ENCODE data around the gene PRCP.
"Not testable (repeated sequence)": the region's sequence is repeated elsewhere in the genome, so short reads cannot be mapped to it uniquely, and the experiment has no call there.

PRCP gene

DNA sequence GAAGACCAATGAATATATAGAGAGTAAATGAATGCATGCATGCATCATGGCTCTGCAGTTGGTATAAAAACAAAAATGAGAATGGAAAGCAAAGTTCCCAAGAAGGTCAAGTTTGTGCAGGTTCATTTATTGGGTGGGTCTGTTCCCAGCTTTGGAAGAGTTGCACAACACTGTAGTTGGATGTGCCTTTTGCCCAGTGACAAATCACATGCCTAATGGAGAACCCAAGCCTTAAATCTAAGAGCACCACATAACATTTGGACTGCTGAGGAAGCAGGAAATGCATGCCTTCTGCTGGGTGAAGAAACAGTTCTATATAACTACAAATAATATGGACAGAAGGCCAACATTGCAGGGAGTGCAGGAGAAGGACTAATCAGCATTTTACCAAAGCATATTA, 30.6 kb downstream of the PRCP start:
- DNase-seq (ENCODE audit: low read depth): no peak

DNA sequence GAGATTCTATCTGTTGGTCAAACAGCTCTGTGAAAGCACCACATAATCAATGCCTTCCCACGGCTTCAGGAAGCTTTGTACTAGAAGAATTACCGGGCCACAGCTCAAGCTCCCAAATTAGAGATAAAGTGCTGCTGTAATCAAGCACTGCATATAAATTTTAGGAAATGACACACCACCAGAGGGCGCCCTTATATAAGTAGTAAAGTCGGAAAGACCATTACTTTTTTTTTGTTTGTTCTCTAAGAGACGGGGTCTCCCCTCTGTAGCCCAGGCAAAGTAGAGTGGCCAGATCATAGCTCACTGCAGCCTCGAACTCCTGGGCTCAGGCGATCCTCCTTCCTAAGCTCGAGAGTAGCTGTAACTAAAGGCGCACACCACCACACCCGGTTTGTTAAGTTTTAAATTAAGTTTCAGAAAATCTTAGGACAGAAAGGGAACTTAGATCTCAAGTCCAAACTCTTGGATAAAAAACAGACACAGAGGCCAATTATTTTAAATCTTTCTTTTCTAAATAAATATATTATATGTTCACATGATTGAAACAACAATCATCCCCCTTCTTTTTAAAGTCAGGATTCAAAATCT, 32.6 kb downstream of the PRCP start:
- peak; percentile 72 for DNase-seq (ENCODE audit: low read depth)

DNA sequence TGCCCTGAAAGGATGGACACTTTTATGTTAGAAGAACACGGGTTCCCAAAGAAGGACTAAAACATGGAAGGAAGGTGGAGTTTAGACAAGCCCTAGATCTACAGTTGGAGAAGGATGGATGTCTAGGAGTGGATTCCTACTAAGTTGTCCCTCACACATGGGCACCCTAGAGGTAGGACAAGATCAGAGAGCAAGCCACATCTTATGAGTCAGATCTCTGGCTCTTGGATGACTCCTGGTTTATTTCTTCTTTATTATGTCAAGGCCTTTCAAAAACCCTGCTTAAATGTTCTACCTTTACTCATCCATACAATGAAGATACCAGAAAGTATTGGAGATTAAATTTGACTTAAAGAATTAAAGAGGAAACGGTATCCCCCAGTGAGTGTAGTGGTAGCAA, 34.4 kb downstream of the PRCP start:
- no peak for DNase-seq (ENCODE audit: low read depth)

DNA sequence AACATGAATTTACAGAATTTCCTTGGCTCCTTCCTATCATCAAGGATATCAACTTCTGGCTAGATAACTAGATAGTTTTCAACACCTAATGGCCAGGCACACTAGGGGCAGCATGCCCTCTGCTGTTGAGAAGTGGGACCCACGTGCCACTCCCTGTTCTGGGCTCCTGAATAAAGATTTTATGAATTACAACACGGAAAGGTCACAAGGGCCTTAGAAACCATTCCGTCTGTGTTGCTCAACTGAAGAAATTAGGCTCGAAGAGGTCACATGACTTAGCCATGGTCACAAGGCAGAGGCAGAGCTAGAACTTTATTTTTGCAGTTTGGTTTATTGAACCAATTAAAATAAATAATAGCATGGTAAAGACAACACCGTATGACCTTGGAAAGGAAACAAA, 36.0 kb downstream of the PRCP start:
- no peak for DNase-seq (ENCODE audit: low read depth)

DNA sequence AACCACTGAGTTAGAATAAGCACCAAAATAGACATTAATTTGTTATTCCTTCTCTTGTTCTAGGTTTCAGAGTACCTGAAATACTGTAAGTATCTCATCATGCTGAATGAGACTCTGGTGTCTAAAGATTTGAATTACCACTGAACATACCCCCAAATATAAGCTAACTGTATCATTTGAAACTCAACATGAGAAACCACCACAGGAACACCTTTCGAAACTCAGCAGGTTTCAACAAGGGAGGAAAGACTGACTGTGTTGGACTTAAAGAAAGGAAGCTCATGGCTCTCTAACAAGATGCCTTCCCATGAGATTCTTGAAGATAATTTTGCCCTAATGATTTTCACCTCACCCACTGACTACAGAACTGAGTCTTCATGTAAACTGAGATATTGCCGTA, 37.0 kb downstream of the PRCP start:
- no peak for DNase-seq (ENCODE audit: low read depth)

DNA sequence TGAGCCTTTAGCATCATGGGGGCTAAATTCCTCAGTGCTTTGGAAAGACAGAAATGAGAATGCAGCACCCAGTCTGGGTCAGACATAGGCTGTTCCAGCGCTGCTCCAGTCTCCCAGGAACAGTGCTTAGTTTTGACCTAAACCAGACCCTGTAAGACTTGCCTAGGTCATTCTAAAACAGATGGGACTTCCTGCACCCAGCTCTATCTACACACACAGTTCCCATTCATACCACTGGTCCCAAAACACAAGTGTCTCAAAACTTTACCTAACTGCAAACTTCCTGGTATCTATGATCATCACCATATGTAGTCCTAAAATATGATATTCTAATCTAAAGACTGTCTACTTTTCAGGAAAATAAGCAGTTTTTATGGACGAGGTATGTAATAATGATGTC, 37.9 kb downstream of the PRCP start:
- no peak for DNase-seq (ENCODE audit: low read depth)

DNA sequence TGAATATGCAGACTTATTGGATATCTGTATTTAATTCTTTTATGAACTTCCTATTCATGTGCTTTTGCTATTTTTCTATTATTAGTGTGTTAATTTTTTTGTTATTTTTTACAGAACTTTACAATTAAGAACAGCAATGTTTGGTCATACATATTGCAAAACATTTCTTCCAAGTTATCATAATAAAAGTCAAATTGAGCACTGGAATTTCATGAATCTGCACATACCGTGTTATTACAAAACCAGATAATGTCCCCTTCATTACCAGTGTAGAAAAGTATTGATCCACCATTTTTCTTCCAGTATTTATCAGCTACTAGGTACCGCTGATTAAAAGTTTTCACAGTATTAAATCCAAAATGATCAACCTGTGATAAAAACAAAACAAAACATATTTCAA, 40.5 kb downstream of the PRCP start:
- no peak for DNase-seq (ENCODE audit: low read depth)

DNA sequence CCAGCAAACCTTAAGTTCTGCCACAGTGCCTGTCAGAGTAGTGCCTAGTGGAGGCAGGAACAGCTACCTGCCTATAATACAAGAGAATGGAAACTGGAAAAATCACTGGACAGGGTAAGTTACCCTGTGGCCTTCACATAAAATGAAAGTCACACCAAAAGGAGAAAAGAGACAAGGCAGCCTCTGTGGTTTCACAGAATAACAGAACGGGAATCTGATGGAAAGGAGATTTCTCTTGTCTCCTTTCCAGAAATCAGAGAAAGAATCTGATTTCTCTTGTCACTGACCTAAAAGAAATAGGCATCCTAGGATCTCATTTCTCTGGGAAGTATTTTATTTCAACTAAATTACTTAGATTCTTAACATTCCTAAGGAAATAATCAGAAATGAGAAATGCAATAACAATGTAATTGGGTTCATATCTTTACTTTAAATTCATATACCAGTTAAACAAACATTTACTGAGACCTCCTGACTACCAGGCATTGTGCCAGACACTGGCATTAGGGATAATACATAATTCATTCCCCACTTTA, 41.6 kb downstream of the PRCP start:
- no peak for DNase-seq (ENCODE audit: low read depth)

DNA sequence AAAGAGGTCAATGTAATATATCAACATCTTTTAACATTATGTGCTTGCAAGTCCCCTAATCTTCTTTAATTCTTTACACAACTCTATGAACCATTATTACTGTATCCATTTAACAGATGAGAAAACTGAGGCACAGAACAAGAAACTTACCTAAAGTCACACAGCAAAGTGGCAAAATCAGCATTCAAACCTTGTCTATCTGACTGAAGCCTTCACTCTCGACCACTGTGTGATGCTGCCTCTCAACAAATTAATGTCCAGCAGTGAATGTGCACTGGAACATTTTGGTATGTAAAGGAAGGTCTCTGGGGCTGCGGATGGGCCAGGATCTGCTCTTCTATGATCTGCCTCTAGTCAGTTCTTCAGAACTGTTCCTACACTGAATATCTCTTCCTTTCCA, 42.1 kb downstream of the PRCP start:
- no peak for DNase-seq (ENCODE audit: low read depth)

DNA sequence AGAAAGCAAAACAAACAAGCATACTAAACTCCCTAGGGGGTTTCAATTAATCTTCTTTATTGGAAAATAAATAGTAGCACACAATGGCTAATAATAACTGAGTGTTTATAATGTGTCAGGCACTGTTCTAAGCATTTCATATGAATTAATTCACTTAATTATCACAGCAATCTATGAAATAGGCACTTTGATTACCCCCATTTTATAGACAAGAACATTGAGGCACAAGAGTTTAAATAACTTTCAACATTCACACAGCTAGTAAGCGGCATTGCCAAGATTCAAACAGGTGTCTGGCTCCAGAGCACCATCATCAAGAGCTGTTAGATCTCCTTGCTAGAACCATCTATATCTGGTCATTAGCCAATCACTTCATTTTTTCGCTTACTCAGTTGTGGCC, 43.1 kb downstream of the PRCP start:
- DNase-seq (ENCODE audit: low read depth): no peak

DNA sequence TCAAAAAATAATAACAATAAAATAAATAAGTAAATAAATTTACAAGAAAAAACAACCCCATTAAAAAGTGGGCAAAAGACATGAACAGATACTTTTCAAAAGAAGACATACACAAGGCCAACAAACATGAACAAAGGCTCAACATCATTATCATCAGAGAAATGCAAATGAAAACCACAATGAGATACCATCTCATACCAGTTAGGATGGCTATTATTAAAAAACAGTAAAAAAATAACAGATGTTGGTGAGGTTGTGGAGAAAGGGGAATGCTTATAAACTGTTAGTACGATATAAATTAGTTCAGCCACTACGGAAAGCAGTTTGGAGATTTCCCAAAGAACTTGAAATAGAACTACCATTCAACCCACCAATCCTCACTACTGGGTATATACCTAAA, 44.6 kb downstream of the PRCP start:
- no peak for DNase-seq (ENCODE audit: low read depth)

DNA sequence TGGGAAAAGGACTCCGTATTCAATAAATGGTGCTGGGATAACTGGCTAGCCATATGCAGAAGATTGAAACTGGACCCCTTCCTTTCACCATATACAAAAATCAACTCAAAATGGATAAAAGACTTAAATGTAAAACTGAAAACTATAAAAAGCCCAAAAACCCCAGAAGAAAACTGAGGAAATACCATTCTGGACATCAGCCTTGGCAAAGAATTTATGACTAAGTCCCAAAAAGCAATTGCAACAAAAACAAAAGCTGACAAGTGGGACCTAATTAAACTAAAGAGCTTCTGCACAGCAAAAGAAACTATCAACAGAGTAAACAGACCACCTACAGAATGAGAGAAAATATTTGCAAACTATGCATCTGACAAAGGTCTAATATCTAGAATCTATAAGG, 45.3 kb downstream of the PRCP start:
- not testable (repeated sequence) for DNase-seq (ENCODE audit: low read depth)

DNA sequence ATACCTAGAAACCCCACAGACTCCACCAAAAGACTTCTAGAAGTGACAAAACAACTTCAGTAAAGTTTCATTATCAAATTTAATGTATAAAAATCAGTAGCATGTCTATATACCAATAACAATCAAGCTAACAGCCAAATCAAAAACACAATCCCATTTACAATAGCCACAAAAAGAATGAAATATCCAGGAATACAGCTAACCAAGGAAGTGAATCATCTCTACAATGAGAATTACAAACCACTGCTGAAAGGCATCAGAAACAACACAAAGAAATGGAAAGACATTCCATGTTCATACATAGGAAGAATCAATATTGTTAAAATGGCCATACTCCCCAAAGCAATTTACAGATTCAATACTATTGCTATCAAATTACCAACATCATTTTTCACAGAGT, 46.0 kb downstream of the PRCP start:
- DNase-seq (ENCODE audit: low read depth): no peak

DNA sequence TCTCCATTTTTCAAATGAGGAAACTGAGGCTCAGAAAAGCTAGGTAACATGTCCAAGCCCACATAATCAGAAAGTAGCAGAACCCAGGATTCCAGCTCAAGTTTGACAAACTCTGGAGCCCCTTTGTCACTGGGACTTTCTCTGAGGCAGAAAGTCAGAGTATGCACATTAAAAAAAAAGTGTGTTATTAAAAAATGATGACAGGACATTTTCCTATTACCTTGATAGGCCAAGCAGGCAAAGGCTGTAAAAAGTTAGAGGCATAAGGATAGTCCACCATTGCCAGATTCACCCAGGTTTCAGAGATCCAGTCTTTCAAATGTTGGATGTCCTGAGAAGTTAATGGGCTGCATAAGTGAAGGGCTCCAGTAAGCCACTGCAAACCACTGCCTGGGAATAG, 51.4 kb downstream of the PRCP start:
- no peak for DNase-seq (ENCODE audit: low read depth)

DNA sequence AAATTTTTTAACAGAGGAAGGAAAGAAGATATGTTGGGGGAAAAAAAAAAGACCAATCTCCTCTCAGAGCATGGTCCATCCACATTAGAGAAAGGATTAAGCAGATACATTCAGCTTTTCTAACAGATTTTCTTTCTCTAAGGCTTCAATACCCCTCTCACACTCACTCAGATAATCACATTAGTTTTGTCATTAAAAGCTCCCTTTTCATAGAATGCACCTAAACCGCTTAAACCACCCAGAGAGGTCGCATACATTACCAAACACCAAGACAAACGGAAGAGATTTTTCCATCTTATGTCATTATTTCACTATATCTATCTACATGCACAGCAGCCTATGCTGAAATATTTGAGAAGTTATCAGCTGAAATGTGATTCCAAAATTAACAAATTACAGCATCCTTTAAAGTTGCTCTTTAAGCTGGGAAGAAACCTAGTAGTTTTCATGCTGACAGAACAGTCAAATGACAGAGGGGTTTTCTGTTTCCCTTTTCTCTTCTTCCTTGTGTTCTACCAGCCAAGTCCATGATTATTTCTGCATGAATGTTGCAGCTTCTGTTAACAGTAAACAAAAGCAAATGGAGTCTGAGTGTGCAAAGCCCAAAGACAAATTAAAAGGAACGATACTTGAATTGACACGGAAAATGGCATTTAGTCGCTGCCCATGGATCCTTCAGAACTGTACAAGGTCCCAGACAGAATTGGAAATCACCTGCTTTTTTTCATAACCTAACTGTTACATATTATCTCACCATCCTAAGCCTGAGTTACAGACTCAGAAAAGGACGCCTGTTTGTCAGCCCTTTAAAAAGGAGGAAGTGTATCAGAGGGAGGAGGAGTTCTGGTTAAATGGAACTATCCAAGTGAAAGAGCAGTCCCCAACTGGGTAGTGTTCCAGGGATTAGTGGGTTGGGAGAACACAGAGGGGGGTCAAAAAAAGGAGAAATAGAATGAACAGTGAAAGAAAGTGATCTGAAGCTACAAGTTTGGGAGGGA, 54.6 kb downstream of the PRCP start:
- no peak for DNase-seq (ENCODE audit: low read depth)

DNA sequence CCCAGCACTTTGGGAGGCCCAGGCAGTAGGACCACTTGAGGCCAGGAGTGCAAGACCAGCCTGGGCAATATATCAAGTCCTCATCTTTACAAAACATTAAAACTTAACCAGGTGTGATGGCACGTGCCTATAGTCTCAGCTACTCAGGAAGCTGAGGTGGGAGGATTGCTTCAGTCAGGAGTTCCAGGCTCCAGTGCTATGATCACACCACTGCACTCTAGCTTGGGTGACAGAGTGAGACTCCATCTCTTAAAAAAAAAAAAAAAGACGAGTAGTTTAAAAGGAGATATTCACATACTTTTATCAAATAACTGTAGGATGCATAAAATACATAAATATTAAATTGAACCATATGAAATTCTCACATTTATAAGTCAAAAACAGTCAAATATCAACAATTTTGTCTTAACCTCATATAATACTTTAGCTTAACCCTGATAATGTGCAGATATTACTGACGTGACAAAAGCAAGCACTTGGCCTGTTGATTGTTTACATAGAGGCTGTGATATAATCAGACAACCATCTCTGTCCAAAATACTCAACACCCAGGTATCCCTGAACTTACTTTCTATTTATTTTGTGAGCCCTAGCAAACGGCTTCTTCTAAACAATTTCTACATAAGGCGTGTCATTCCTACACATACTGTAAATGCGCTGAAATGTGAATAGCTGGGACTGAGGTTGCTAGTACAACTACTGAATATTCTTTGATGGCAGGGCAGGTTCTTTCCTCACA, 57.0 kb downstream of the PRCP start:
- no peak for DNase-seq (ENCODE audit: low read depth)

DNA sequence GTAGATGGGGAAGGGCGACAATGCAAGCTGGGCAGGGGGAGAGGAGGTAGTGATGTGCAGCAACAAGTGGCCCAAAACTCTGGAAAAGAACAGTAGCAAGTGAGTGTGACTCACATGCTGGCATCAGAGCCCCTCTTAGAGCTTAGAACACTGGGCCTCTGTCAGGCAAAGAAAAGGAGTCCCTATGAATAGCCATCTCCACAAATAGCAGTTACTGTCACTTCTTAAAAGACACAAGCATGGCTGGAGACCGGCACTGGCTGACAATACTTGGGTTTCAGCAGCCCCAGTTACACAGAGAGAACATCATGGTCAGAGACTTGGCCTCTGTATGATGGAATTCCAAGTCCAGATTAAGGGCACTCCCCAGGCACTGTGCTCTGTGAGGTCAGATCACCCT, 58.2 kb downstream of the PRCP start:
- DNase-seq (ENCODE audit: low read depth): no peak

DNA sequence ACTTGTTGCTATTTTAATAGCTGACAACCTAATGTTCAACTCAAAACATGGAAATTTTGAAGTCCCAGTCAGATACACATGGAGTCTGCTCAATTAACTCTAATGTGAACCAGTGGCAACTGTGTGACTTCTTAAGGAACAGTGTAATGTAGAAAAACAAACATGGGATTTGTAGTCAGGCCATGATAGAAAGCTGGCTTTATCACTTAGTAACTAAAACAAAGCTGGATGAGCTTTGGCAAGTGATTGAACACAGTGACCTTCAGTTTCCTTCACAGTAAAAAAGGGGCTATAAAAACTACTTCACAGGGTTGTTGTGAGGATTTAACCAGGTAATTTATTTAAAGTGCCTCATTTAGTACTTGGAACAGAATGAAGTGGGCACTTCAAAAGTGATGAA, 62.6 kb downstream of the PRCP start:
- DNase-seq (ENCODE audit: low read depth): no peak

DNA sequence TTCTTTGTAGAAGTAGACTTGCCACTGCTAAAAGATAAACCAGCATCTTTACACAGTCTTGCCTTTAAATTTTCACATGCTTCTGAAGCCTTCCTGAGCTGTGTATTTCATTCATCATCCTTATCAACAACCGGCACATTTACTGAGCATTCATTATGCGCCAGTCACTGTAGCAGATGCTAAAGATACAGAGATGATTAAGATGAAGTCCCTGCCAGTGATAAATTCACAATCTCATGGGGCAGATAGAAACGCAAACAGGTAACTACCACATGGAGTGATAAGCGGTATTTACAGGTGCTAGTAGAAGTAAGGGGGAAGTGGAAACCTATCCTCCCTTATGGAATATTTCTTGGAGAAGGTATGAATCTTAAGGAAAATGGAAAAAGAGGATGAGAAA, 67.2 kb downstream of the PRCP start:
- DNase-seq (ENCODE audit: low read depth): no peak

DNA sequence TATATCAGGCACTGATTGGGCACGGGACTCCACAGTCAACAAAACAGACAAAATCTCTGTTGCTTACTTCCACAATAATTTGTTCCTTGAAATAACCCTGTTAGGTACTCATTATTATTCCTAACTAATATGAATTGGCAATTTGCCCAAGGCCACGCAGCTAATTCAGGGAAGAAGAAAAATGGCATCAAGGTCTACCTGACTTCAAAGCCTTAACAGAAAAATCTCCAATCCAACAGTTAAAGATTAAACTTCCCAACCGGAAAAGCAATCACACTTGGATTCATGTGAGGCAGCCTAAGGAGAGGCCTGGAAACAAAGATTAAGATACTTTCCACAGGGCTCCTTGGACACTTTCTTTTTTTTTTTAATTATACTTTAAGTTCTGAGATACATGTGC, 68.9 kb downstream of the PRCP start:
- no peak for DNase-seq (ENCODE audit: low read depth)

DNA sequence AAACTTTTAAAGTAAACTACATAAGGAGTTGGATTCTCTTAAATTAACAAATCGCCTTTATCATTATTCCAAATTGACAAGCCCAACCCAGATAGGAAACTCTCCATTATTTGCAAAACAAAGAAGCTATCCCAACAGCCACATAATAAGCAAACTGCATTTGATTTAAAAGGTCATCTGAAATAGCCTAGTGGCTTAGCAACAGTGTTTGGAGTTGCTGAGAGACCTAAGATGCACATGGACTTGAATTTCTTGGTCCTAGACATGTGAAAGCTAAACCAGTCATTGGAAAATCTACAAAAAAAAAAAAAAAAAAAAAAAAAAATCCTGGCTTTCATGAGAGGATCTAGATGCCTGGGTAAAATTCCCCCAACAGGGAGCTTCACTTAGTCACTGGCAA, 69.5 kb downstream of the PRCP start:
- no peak for DNase-seq (ENCODE audit: low read depth)

DNA sequence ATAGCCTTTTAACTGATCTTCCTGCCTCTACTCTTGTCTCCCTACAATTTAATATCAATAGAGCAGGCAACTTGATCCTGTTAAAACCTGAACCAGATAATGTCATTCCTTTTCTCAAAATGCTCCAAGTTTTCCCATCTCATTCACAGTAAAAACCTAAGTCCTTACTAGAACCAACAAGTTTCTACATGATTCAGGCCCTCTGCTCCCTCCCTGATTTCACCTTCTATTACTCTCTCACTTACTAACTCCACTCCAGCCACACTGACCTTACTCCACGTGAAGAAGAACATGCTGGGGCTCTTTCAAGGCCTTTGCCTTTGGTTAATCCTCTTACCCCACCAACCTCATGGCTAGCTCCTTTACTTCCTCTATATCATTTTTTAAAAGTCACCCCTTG, 71.1 kb downstream of the PRCP start:
- no peak for DNase-seq (ENCODE audit: low read depth)

DNA sequence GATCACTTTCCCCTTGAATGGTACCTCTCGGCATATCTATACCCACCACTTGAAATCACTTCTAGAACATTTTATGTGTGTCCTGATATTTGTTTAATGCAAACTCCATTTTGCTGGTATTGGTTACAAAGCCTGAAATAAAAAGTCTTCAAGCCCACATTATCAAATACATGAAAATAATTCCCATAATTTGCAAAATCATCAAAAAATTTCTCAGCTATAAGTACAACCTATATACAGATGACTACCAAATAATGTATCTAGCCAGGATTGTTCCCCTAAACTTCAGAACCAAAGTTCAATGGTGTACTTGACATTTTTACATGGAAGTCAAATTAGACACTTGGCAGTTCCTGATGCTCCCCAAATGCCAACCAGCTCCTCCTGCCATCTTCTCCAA, 71.8 kb downstream of the PRCP start:
- no peak for DNase-seq (ENCODE audit: low read depth)
